ENCODE results near the gene ZFYVE26.
A peak's percentile ranks its signal among the peaks of the same experiment; 100 is the strongest.

The ZFYVE26 gene

DNA sequence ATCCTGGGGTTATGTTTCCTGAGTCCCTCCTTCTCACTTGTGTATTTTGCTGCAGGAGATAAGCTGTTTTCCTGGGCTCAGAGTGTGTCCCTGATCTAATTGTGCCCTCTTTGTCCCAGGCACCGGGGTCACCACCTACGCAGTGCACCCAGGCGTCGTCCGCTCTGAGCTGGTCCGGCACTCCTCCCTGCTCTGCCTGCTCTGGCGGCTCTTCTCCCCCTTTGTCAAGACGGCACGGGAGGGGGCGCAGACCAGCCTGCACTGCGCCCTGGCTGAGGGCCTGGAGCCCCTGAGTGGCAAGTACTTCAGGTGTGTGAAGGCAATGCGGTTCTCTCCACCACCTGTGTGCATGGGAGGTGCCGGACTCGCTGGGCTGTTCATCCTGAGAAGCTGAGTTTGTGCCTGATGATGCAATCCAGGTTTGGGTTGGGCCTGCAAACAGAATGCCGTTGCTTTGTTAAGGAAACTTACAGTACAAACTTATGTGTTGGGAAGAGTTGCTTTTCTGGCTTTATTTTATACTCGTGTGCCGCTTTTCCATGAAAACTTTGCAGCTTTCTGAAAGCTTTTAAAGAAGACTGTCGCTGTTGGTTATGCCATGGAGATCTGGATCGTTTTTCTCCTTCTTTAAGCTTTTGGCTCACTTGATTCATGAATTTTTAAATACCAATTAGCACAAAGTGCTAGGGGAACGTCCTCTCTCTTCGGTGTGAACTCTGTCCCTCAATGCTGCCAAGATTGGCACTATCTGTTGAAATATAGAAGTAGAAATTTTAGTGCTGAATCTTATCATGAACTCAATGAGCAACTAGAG is 87.1 kb downstream of the ZFYVE26 start:
- H3K4me3 ChIP-seq (ENCODE audit: low read depth, low read length), result no peak overlapping the region
- TF ChIP-seq, protein P1, sequence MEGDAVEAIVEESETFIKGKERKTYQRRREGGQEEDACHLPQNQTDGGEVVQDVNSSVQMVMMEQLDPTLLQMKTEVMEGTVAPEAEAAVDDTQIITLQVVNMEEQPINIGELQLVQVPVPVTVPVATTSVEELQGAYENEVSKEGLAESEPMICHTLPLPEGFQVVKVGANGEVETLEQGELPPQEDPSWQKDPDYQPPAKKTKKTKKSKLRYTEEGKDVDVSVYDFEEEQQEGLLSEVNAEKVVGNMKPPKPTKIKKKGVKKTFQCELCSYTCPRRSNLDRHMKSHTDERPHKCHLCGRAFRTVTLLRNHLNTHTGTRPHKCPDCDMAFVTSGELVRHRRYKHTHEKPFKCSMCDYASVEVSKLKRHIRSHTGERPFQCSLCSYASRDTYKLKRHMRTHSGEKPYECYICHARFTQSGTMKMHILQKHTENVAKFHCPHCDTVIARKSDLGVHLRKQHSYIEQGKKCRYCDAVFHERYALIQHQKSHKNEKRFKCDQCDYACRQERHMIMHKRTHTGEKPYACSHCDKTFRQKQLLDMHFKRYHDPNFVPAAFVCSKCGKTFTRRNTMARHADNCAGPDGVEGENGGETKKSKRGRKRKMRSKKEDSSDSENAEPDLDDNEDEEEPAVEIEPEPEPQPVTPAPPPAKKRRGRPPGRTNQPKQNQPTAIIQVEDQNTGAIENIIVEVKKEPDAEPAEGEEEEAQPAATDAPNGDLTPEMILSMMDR (IDR thresholded peaks at IDR 0.05; ENCODE audit: low read depth, low read length), result no peak
- no peak for DNase-seq (ENCODE audit: low read depth, low spot score)
- in situ Hi-C loops (cut with HindIII; ENCODE audit: low sequenced_read_pairs), result no loop called here

DNA sequence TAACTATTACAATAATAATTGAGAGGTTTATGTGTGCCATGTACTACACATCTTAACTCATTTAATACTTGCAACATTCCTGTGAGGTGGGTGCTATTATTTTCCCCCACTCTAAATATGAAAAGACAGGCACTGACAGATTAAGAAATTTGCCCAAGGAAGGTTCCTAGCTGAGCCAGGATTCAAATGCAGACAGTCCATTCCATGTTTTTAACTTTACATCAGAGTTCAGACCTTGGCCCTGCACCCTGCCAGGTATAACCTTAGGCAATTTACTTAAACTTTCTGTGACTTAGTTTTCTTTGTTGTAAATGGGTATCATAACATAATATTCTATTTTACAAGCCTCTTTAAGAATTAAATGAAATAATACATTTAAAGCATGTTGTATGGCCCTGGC is 88.1 kb downstream of the ZFYVE26 start:
- DNase-seq (ENCODE audit: low read depth, low spot score), result no peak
- in situ Hi-C loops (cut with HindIII; ENCODE audit: low sequenced_read_pairs), result no loop called here
- H3K4me3 ChIP-seq (ENCODE audit: low read depth, low read length), result no peak overlapping the region
- TF ChIP-seq, protein P1 (IDR thresholded peaks at IDR 0.05; ENCODE audit: low read depth, low read length), result no peak

DNA sequence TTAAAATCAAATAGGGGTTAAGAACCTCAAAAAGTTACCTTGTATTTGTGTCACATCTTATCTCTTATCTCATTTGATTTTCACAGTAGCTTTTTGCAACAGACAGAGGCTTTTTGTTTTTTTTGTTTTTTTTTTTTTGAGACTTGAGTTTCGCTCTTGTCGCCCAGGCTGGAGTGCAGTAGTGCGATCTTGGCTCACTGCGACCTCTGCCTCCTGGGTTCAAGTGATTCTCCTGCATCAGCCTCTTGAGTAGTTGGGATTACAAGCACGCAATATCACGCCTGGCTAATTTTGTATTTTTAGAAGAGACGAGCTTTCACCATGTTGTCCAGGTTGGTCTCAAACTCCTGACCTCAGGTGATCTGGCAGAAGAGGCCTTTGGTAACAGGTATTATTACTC is 89.0 kb downstream of the ZFYVE26 start:
- in situ Hi-C loops (cut with HindIII; ENCODE audit: low sequenced_read_pairs), result no loop called here
- H3K4me3 ChIP-seq (ENCODE audit: low read depth, low read length), result no peak overlapping the region
- no peak for DNase-seq (ENCODE audit: low read depth, low spot score)
- TF ChIP-seq, protein P1 (IDR thresholded peaks at IDR 0.05; ENCODE audit: low read depth, low read length), result no peak

DNA sequence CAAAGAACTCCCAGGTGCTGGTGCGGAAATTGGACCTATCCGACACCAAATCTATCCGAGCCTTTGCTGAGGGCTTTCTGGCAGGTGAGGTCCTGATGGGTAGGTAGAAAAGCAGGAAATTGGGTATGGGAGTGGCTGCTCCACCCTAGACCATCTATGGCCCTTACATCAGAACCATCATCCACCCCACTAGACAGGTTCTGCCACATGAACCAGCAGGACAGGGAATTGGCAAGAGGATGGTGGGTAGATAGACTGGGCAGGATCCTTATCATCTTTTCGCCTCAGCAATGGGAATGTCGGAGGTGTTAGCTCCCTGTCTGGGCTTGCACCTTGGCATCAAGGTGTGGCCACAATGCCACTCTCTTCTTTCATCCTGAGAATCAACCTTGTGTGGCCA is 91.2 kb downstream of the ZFYVE26 start:
- TF ChIP-seq, protein P1 (IDR thresholded peaks at IDR 0.05; ENCODE audit: low read depth, low read length), result no peak
- in situ Hi-C loops (cut with HindIII; ENCODE audit: low sequenced_read_pairs), result no loop called here
- DNase-seq (ENCODE audit: low read depth, low spot score), result no peak
- H3K4me3 ChIP-seq (ENCODE audit: low read depth, low read length), result no peak overlapping the region

DNA sequence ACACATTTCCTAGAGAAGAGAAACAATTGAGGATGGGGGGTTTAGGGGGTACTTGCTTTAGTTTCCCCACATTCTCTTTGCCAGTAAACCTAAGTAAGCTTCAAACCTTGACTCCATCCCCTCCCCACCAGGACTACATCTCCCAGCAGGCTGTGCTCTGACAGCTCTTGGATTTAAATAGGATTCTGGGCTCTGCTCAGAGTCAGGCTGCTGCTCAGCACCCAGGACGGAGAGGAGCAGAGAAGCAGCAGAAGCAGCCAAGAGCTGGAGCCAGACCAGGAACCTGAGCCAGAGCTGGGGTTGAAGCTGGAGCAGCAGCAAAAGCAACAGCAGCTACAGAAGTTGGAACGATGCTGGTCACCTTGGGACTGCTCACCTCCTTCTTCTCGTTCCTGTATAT is 94.1 kb downstream of the ZFYVE26 start:
- in situ Hi-C loops (cut with HindIII; ENCODE audit: low sequenced_read_pairs), result no loop called here
- TF ChIP-seq, protein P1 (IDR thresholded peaks at IDR 0.05; ENCODE audit: low read depth, low read length), result no peak
- DNase-seq (ENCODE audit: low read depth, low spot score), result peak; percentile 27
- H3K4me3 ChIP-seq (ENCODE audit: low read depth, low read length), result no peak overlapping the region

DNA sequence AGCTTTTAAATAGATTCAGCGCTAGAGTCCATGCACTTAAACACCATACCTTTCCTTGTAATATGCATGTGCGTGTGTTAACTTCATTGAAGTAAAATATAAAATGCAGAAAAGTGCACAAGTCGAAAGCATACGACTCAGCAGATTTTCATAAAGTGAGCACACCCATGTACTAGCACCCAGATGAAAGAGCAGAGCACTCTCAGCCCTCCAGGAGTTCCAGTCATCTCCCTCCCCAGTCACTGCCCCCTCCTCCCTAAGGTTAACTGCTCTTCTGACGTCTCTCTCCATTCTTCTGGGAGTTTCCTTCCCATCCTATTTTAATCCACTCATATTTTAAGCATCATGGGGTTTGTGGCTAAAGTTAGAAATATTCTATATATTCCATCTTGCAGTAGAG is 94.5 kb downstream of the ZFYVE26 start:
- no peak overlapping the region for H3K4me3 ChIP-seq (ENCODE audit: low read depth, low read length)
- DNase-seq (ENCODE audit: low read depth, low spot score), result no peak
- TF ChIP-seq, protein P1 (IDR thresholded peaks at IDR 0.05; ENCODE audit: low read depth, low read length), result no peak
- in situ Hi-C loops (cut with HindIII; ENCODE audit: low sequenced_read_pairs), result no loop called here

Measured in astrocyte of the spinal cord (primary cell).